IMR-90 (cell line): ENCODE results near the gene SLC26A11. TPM values are rescaled to one million over a fixed set of nuclear protein-coding genes. Genes with fewer than 3 reads are reported as not detected.

ENCODE experiments used
- ATAC-seq: fragments of 200-7000 bp; cut with Tn5 transposase; 2 replicates; pipeline ENCODE4 v1.9.1; 2020; ENCODE audit warnings: low read depth, mild to moderate bottlenecking, moderate library complexity
- BruUV-seq: library from RNA; stranded (reverse); fragments of 400-500 nt; replicated peaks from 2 replicates; lab custom pipeline; 2021; lab: Mats Ljungman, UMichigan
- CTCF ChIA-PET: fragments of 300-600 bp; formaldehyde crosslinking; extraction: SDS; loops from one replicate; lab custom pipeline; 2021; ENCODE audit warnings: antibody characterized with exemption; lab: Yijun Ruan, JAX
- POLR2A ChIA-PET: fragments of 300-600 bp; sonication (Branson Sonifier 250); formaldehyde crosslinking; loops from one replicate; lab custom pipeline; 2022; ENCODE audit warnings: antibody characterized with exemption; ENCODE audit not compliant: unreplicated experiment; lab: Charles Lee
- DNase-seq: peaks from one replicate; pipeline ENCODE4 v3.0.0; 2013
- H2AFZ ChIP-seq: replicated peaks from 2 replicates; pipeline ENCODE3; 2013; ENCODE audit warnings: low read length, mild to moderate bottlenecking; ENCODE audit not compliant: poor library complexity
- H2AK5ac ChIP-seq: 2 replicates; pipeline ENCODE4 v1.6.1; 2013; ENCODE audit warnings: low read depth, low read length, inconsistent platforms
- H2AK9ac ChIP-seq: replicated peaks from 2 replicates; pipeline ENCODE3; 2013; ENCODE audit warnings: mild to moderate bottlenecking, low read depth, low read length, moderate library complexity; ENCODE audit not compliant: poor library complexity
- H2BK120ac ChIP-seq: 2 replicates; pipeline ENCODE4 v1.6.1; 2013; ENCODE audit warnings: low read depth, low read length, inconsistent platforms
- H2BK15ac ChIP-seq: 3 replicates; pipeline ENCODE4 v1.6.1; 2013; ENCODE audit warnings: low read depth, low read length, inconsistent platforms
- H2BK20ac ChIP-seq: 2 replicates; pipeline ENCODE4 v1.6.1; 2013; ENCODE audit warnings: low read depth, mild to moderate bottlenecking, inconsistent platforms, low read length, moderate library complexity
- H2BK5ac ChIP-seq: 2 replicates; pipeline ENCODE4 v1.6.1; 2013; ENCODE audit warnings: mild to moderate bottlenecking, low read depth, low read length, inconsistent platforms; ENCODE audit not compliant: poor library complexity, severe bottlenecking
- H3K14ac ChIP-seq: replicated peaks from 2 replicates; pipeline ENCODE4 v1.6.1; 2013; ENCODE audit warnings: low read depth, low read length, inconsistent platforms
- H3K18ac ChIP-seq: 2 replicates; pipeline ENCODE4 v1.6.1; 2013; ENCODE audit warnings: low read depth, low read length, control low read depth
- H3K23ac ChIP-seq: 2 replicates; pipeline ENCODE4 v1.6.1; 2013; ENCODE audit warnings: low read depth, low read length, inconsistent platforms
- H3K27ac ChIP-seq: 2 replicates; pipeline ENCODE4 v1.5.1; 2013; ENCODE audit warnings: mild to moderate bottlenecking, control low read depth, low read length; ENCODE audit not compliant: insufficient read depth
- H3K27me3 ChIP-seq: 2 replicates; pipeline ENCODE4 v1.6.1; 2013; ENCODE audit warnings: low read length; ENCODE audit not compliant: control insufficient read depth, insufficient read depth
- H3K36me3 ChIP-seq: 2 replicates; pipeline ENCODE4 v1.6.1; 2013; ENCODE audit warnings: low read length, mixed read lengths; ENCODE audit not compliant: control insufficient read depth, insufficient read depth
- H3K4ac ChIP-seq: 2 replicates; pipeline ENCODE4 v1.6.1; 2013; ENCODE audit warnings: low read depth, low read length, inconsistent platforms
- H3K4me1 ChIP-seq: 2 replicates; pipeline ENCODE4 v1.6.1; 2013; ENCODE audit warnings: low read length, mixed read lengths; ENCODE audit not compliant: control insufficient read depth, insufficient read depth
- H3K4me2 ChIP-seq: 2 replicates; pipeline ENCODE4 v1.6.1; 2013; ENCODE audit warnings: low read depth, mild to moderate bottlenecking, control low read depth, low read length, moderate library complexity
- H3K4me3 ChIP-seq: 2 replicates; pipeline ENCODE4 v1.5.1; 2013; ENCODE audit warnings: low read depth, mild to moderate bottlenecking, control low read depth, low read length, moderate library complexity; ENCODE audit not compliant: insufficient read depth
- H3K56ac ChIP-seq: 2 replicates; pipeline ENCODE4 v1.6.1; 2013; ENCODE audit warnings: low read length, inconsistent platforms; ENCODE audit not compliant: insufficient read depth; ENCODE audit errors: extremely low read depth
- H3K79me1 ChIP-seq, 2 experiments: 2 replicates each; pipeline ENCODE4 v1.6.1; 2013; ENCODE audit warnings: low read length in 2 of 2, inconsistent platforms in 1 of 2, low read depth in 1 of 2
- H3K9ac ChIP-seq: 2 replicates; pipeline ENCODE4 v1.6.1; 2013; ENCODE audit warnings: low read depth, low read length, control low read depth
- H3K9me1 ChIP-seq: 2 replicates; pipeline ENCODE4 v1.6.1; 2013; ENCODE audit warnings: low read length, inconsistent platforms; ENCODE audit not compliant: insufficient read depth
- H3K9me3 ChIP-seq: 2 replicates; pipeline ENCODE4 v1.6.1; 2013; ENCODE audit warnings: low read length; ENCODE audit not compliant: control insufficient read depth, insufficient read depth
- H4K20me1 ChIP-seq: 2 replicates; pipeline ENCODE4 v1.6.1; 2013; ENCODE audit warnings: low read length, inconsistent platforms; ENCODE audit not compliant: insufficient read depth
- H4K5ac ChIP-seq: 2 replicates; pipeline ENCODE4 v1.6.1; 2013; ENCODE audit warnings: mild to moderate bottlenecking, low read depth, low read length, control low read depth
- H4K8ac ChIP-seq, 2 experiments: 2 replicates each; pipeline ENCODE4 v1.6.1; 2013; ENCODE audit warnings: low read depth in 2 of 2, low read length in 2 of 2, control low read depth in 1 of 2, inconsistent platforms in 1 of 2
- H4K91ac ChIP-seq: 2 replicates; pipeline ENCODE4 v1.6.1; 2013; ENCODE audit warnings: low read depth, low read length, inconsistent platforms; ENCODE audit not compliant: insufficient read depth
- CEBPB ChIP-seq: IDR thresholded peaks from 2 replicates; pipeline ENCODE4 v1.6.1; 2012; ENCODE audit warnings: low read depth, low read length, improper control_type of control experiment
- CTCF ChIP-seq: conservative IDR thresholded peaks from 2 replicates; pipeline ENCODE4 v1.5.1; 2012; ENCODE audit warnings: mild to moderate bottlenecking, low read depth, low read length, improper control_type of control experiment
- ELK1 ChIP-seq: fragments of 150-350 bp; IDR thresholded peaks from 2 replicates; pipeline ENCODE4 v1.6.1; 2016; ENCODE audit warnings: low read depth, mild to moderate bottlenecking, low read length, moderate library complexity, borderline replicate concordance
- FOS ChIP-seq: fragments of 150-350 bp; IDR thresholded peaks from 2 replicates; pipeline ENCODE4 v1.6.1; 2016; ENCODE audit warnings: low read depth, low read length
- MAFK ChIP-seq: IDR thresholded peaks from 2 replicates; pipeline ENCODE4 v1.6.1; 2012; ENCODE audit warnings: low read depth, low read length, improper control_type of control experiment
- MAZ ChIP-seq: IDR thresholded peaks from 2 replicates; pipeline ENCODE4 v1.6.1; 2012; ENCODE audit warnings: low read depth, mild to moderate bottlenecking, low read length, improper control_type of control experiment, moderate library complexity, borderline replicate concordance
- POLR2A ChIP-seq: IDR thresholded peaks from 2 replicates; pipeline ENCODE4 v1.6.1; 2012; ENCODE audit warnings: mild to moderate bottlenecking, low read depth, low read length
- RFX5 ChIP-seq: IDR thresholded peaks from 2 replicates; pipeline ENCODE4 v1.8.0; 2012; ENCODE audit warnings: low read depth, mild to moderate bottlenecking, low read length, moderate library complexity
- USF2 ChIP-seq: fragments of 150-350 bp; IDR thresholded peaks from 2 replicates; pipeline ENCODE4 v1.6.1; 2017; ENCODE audit warnings: mild to moderate bottlenecking, antibody characterized with exemption, low read length, low read depth
- WGBS, 2 experiments: methylation state at CpG; one replicate each; pipeline versions ENCODE4 v1.1.5 to v1.1.7; 2013; ENCODE audit warnings: missing lambda C conversion rate in 2 of 2; ENCODE audit not compliant: insufficient read length in 1 of 2; ENCODE audit errors: extremely low coverage in 2 of 2; 5-methylcytosine and 5-hydroxymethylcytosine counted together
- dilution Hi-C: fragments of 300-500 bp; cut with HindIII; formaldehyde crosslinking; loops from one replicate; pipeline ENCODE4 v1.14.3; 2018; ENCODE audit warnings: low sequenced_read_pairs; ENCODE audit not compliant: unreplicated experiment
- in situ Hi-C: fragments of 300-500 bp; cut with MboI; formaldehyde crosslinking; loops from 3 replicates; pipeline ENCODE4 v1.14.3; 2019; ENCODE audit warnings: low sequenced_read_pairs, inconsistent platforms, mixed read lengths
- intact Hi-C: fragments of 100-400 bp; cut with micrococcal nuclease; formaldehyde crosslinking; loops from 2 replicates; pipeline ENCODE4 v1.10.0; 2022
- polyA plus RNA-seq, 3 experiments: library from polyadenylated mRNA; depleted of rRNA; stranded (reverse); fragments of >200 nt; gene quantifications; 2 replicates each; pipeline ENCODE4 v1.2.3, GENCODE V29; 2012; ENCODE audit warnings: low replicate concordance in 1 of 3
- total RNA-seq: library from RNA; depleted of rRNA; stranded (reverse); fragments of >200 nt; gene quantifications from 2 replicates; pipeline ENCODE4 v1.2.3, GENCODE V29; 2012

The SLC26A11 gene
- total and polyA plus RNA-seq, 2 of the 4 experiments (the other 2 are of a cell fraction) = 3.2 to 15.6 TPM

GRCh38 chr17:80180192-80180591 is 40.0 kb upstream of the SLC26A11 start:
- dilution Hi-C loops (no loop called here), intact Hi-C loops (no loop called here), in situ Hi-C loops (no loop called here)
- ChIA-PET POLR2A (no interaction called here), CTCF (no interaction called here)
- H4K20me1 ChIP-seq = no peaks in the 10 kb centered on the region
- H3K14ac ChIP-seq = no peak overlapping the region
- no peak overlapping the region for H2BK15ac ChIP-seq
- peaks cover 28% of the 10 kb centered on the region for H3K27me3 ChIP-seq
- WGBS, 2 experiments = 72% methylated on average over 9 of the region's 14 CpGs; no CpG with 5 or more reads in 1 of the 2 experiments
- no peak overlapping the region for H3K56ac ChIP-seq
- no peak overlapping the region for H3K27ac ChIP-seq
- no peak overlapping the region for H2AK5ac ChIP-seq
- no TSS peak for BruUV-seq
- no peak overlapping the region for H3K4me3 ChIP-seq
- H4K5ac ChIP-seq = no peak overlapping the region
- H3K18ac ChIP-seq = no peak overlapping the region
- no peak overlapping the region for H2AK9ac ChIP-seq
- H4K91ac ChIP-seq = no peak overlapping the region
- no peak overlapping the region for H3K4me2 ChIP-seq
- no peak overlapping the region for H2BK20ac ChIP-seq
- DNase-seq (no peak), ATAC-seq (no peak)
- TF ChIP-seq USF2 = no peak
- TF ChIP-seq CTCF = no peak
- TF ChIP-seq MAFK = no peak
- TF ChIP-seq MAZ = no peak
- TF ChIP-seq ELK1 = no peak
- no peak for TF ChIP-seq POLR2A
- no peak for TF ChIP-seq CEBPB
- TF ChIP-seq RFX5 = no peak
- TF ChIP-seq FOS = no peak
- no peaks in the 10 kb centered on the region for H3K9me3 ChIP-seq
- no peaks in the 10 kb centered on the region for H3K9me1 ChIP-seq
- H3K23ac ChIP-seq = no peak overlapping the region
- no peaks in the 10 kb centered on the region for H3K79me1 ChIP-seq
- H3K9ac ChIP-seq = no peak overlapping the region
- H4K8ac ChIP-seq = no peak overlapping the region
- H3K4me1 ChIP-seq = peaks cover 3% of the 10 kb centered on the region
- no peak overlapping the region for H3K4ac ChIP-seq
- no peaks in the 10 kb centered on the region for H3K36me3 ChIP-seq
- H2BK120ac ChIP-seq = no peak overlapping the region
- H2BK5ac ChIP-seq = no peak overlapping the region
- no peak overlapping the region for H2AFZ ChIP-seq
